Panc1 (cell line): ENCODE measurements around the gene ZNF672. TPM values are rescaled to one million over a fixed set of nuclear protein-coding genes. Genes with fewer than 3 reads are reported as not detected.
"Not testable (repeated sequence)": the region's sequence is repeated elsewhere in the genome, so short reads cannot be mapped to it uniquely, and the experiment has no call there.

ENCODE experiments used
- ATAC-seq: fragments of 200-7000 bp; cut with Tn5 transposase; 2 replicates; pipeline ENCODE4 v1.9.1; 2020; ENCODE audit warnings: mild to moderate bottlenecking, moderate library complexity
- BruUV-seq: library from RNA; stranded (reverse); fragments of 400-500 nt; replicated peaks from 2 replicates; lab custom pipeline; 2021; lab: Mats Ljungman, UMichigan
- CTCF ChIA-PET: fragments of 300-600 bp; sonication (Branson Sonifier 250); formaldehyde crosslinking; loops from one replicate; lab custom pipeline; 2022; ENCODE audit warnings: antibody characterized with exemption; lab: Charles Lee
- POLR2A ChIA-PET: fragments of 300-600 bp; sonication (Branson Sonifier 250); formaldehyde crosslinking; loops from one replicate; lab custom pipeline; 2022; ENCODE audit warnings: antibody characterized with exemption; lab: Charles Lee
- DNase-seq: peaks from one replicate; pipeline ENCODE4 v3.0.0-alpha.2; 2010; ENCODE audit warnings: low read depth, low spot score
- H3K27ac ChIP-seq: 2 replicates; pipeline ENCODE4 v1.5.1; 2011; ENCODE audit warnings: mild to moderate bottlenecking, low read length, inconsistent platforms
- H3K27me3 ChIP-seq: fragments of 200-500 bp; sonication (Bioruptor generic); 2 replicates; pipeline ENCODE4 v1.6.0; 2014; ENCODE audit warnings: low read length, inconsistent platforms; ENCODE audit not compliant: control insufficient read depth, insufficient read depth
- H3K36me3 ChIP-seq: fragments of 200-500 bp; sonication (Bioruptor generic); 2 replicates; pipeline ENCODE4 v1.5.1; 2014; ENCODE audit warnings: inconsistent platforms, mild to moderate bottlenecking, low read length, moderate library complexity; ENCODE audit not compliant: control insufficient read depth, insufficient read depth
- H3K4me1 ChIP-seq: 2 replicates; pipeline ENCODE4 v1.5.1; 2011; ENCODE audit warnings: inconsistent platforms, mild to moderate bottlenecking, low read length, moderate library complexity; ENCODE audit not compliant: control insufficient read depth, insufficient read depth
- H3K4me3 ChIP-seq, 2 experiments: 2 replicates each; pipeline ENCODE4 v1.5.1; 2011 to 2012; ENCODE audit warnings: low read depth in 2 of 2, low read length in 2 of 2, mild to moderate bottlenecking in 2 of 2, inconsistent platforms in 1 of 2, moderate library complexity in 1 of 2
- H3K9me3 ChIP-seq: fragments of 200-500 bp; sonication (Bioruptor generic); 2 replicates; pipeline ENCODE4 v1.5.1; 2014; ENCODE audit warnings: low read depth, mild to moderate bottlenecking, inconsistent platforms, low read length, moderate library complexity; ENCODE audit not compliant: control insufficient read depth, insufficient read depth
- POLR2AphosphoS5 ChIP-seq: IDR thresholded peaks from 2 replicates; pipeline ENCODE4 v1.6.1; 2012; ENCODE audit warnings: mild to moderate bottlenecking, low read depth, low read length, moderate library complexity
- SIN3A ChIP-seq: IDR thresholded peaks from 2 replicates; pipeline ENCODE4 v1.6.1; 2012; ENCODE audit warnings: low read depth, mild to moderate bottlenecking, low read length, moderate library complexity, borderline replicate concordance; ENCODE audit not compliant: insufficient read depth
- TCF7L2 ChIP-seq: IDR thresholded peaks from 2 replicates; pipeline ENCODE4 v1.6.1; 2011; ENCODE audit warnings: mild to moderate bottlenecking, low read depth, low read length, inconsistent platforms
- in situ Hi-C: cut with HindIII; loops from 2 replicates; pipeline ENCODE4 v1.10.0; 2016; ENCODE audit warnings: low sequenced_read_pairs, low pct_unique_long_range_greater_than_20kb
- intact Hi-C: fragments of 100-400 bp; cut with micrococcal nuclease; formaldehyde crosslinking; loops from one replicate; pipeline ENCODE4 v1.10.0; 2022; ENCODE audit not compliant: unreplicated experiment
- total RNA-seq: library from RNA; stranded (reverse); gene quantifications from one replicate; pipeline ENCODE4 v1.2.1, GENCODE V29; 2021; ENCODE audit not compliant: unreplicated experiment
- TF ChIP-seq, protein P1 (sequence below): fragments of 450-650 bp; IDR thresholded peaks from 2 replicates; pipeline ENCODE4 v1.5.1; 2017; ENCODE audit warnings: mild to moderate bottlenecking
- TF ChIP-seq, protein P2 (sequence below), 2 experiments: IDR thresholded peaks; 2 replicates each; pipeline ENCODE4 v1.6.1; 2011 to 2012; ENCODE audit warnings: low read depth in 2 of 2, control low read depth in 1 of 2, low read length in 1 of 2, mild to moderate bottlenecking in 1 of 2, moderate library complexity in 1 of 2; ENCODE audit not compliant: insufficient read depth in 1 of 2

The ZNF672 gene
- total RNA-seq, 1 experiment from 2014 or later: 36.2 TPM

GRCh38 chr1:248885646-248886045 lies 47.6 kb downstream of the ZNF672 start:
- CTCF ChIA-PET: no interaction called here
- no peaks in the 10 kb centered on the region for H3K4me1 ChIP-seq
- intact Hi-C loops (no loop called here), in situ Hi-C loops (no loop called here)
- DNase-seq (no peak), ATAC-seq (no peak)
- H3K27me3 ChIP-seq: peaks cover 3% of the 10 kb centered on the region; the same call in 1 of the 2 replicates
- POLR2A ChIA-PET: no interaction called here
- no peaks in the 10 kb centered on the region for H3K36me3 ChIP-seq
- TF ChIP-seq POLR2AphosphoS5: no peak
- TF ChIP-seq SIN3A: no peak
- TF ChIP-seq, protein P1, sequence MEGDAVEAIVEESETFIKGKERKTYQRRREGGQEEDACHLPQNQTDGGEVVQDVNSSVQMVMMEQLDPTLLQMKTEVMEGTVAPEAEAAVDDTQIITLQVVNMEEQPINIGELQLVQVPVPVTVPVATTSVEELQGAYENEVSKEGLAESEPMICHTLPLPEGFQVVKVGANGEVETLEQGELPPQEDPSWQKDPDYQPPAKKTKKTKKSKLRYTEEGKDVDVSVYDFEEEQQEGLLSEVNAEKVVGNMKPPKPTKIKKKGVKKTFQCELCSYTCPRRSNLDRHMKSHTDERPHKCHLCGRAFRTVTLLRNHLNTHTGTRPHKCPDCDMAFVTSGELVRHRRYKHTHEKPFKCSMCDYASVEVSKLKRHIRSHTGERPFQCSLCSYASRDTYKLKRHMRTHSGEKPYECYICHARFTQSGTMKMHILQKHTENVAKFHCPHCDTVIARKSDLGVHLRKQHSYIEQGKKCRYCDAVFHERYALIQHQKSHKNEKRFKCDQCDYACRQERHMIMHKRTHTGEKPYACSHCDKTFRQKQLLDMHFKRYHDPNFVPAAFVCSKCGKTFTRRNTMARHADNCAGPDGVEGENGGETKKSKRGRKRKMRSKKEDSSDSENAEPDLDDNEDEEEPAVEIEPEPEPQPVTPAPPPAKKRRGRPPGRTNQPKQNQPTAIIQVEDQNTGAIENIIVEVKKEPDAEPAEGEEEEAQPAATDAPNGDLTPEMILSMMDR: no peak
- TF ChIP-seq, protein P2, sequence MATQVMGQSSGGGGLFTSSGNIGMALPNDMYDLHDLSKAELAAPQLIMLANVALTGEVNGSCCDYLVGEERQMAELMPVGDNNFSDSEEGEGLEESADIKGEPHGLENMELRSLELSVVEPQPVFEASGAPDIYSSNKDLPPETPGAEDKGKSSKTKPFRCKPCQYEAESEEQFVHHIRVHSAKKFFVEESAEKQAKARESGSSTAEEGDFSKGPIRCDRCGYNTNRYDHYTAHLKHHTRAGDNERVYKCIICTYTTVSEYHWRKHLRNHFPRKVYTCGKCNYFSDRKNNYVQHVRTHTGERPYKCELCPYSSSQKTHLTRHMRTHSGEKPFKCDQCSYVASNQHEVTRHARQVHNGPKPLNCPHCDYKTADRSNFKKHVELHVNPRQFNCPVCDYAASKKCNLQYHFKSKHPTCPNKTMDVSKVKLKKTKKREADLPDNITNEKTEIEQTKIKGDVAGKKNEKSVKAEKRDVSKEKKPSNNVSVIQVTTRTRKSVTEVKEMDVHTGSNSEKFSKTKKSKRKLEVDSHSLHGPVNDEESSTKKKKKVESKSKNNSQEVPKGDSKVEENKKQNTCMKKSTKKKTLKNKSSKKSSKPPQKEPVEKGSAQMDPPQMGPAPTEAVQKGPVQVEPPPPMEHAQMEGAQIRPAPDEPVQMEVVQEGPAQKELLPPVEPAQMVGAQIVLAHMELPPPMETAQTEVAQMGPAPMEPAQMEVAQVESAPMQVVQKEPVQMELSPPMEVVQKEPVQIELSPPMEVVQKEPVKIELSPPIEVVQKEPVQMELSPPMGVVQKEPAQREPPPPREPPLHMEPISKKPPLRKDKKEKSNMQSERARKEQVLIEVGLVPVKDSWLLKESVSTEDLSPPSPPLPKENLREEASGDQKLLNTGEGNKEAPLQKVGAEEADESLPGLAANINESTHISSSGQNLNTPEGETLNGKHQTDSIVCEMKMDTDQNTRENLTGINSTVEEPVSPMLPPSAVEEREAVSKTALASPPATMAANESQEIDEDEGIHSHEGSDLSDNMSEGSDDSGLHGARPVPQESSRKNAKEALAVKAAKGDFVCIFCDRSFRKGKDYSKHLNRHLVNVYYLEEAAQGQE (IDR thresholded peaks at IDR 0.05; ENCODE audit: insufficient read depth in 1 of 2, low read depth in 2 of 2, low read length in 1 of 2): no peak
- no peak for TF ChIP-seq TCF7L2
- no TSS peak for BruUV-seq
- H3K27ac ChIP-seq: no peak overlapping the region
- no peaks in the 10 kb centered on the region for H3K9me3 ChIP-seq
- no peak overlapping the region for H3K4me3 ChIP-seq

DNA sequence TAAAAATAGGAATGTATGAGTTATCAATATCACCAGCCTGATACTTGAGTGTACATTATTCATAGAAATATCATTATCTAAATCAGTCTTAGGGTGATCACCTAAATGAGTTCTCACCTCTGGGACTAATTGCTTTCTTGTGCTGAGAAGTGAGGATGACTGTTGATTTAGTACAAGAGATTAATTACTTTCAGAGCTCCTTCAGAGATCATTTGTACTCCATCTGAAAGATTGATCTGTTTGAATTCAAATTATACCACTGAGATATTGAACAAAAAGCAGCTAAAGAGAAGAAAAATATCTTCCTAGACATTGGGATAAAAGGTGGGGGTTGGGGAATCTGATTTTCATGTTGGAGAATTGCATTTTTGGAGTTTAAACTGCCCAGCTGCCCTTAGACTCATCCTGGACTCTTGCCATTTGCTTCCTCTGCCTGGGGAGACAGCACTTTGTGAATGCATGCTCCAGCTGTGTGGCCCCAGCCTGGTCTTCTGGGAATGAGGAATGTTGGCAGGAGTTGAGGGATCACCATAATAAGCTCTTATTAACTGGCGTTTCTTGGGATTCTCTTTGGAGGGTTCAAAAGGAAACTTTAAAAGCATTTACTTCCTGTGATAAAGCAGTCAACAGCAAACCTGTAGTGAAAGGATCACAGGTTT lies 48.3 kb downstream of the ZNF672 start:
- Histone ChIP-seq H3K27me3 (no peaks in the 10 kb centered on the region), H3K36me3 (no peaks in the 10 kb centered on the region), H3K9me3 (no peaks in the 10 kb centered on the region), H3K27ac (no peak overlapping the region), H3K4me1 (no peaks in the 10 kb centered on the region), H3K4me3 (no peak overlapping the region)
- no TSS peak for BruUV-seq
- DNase-seq: no peak
- in situ Hi-C loops (no loop called here), intact Hi-C loops (no loop called here)
- TF ChIP-seq SIN3A (no peak), TCF7L2 (no peak), POLR2AphosphoS5 (no peak)
- TF ChIP-seq, protein P1: no peak
- TF ChIP-seq, protein P2 (IDR thresholded peaks at IDR 0.05; ENCODE audit: insufficient read depth in 1 of 2, low read depth in 2 of 2, low read length in 1 of 2): no peak
- CTCF ChIA-PET: interaction anchor here (0.6 kb wide), 1 partner anchor 20 kb away, joined by 4 read pairs; no protein-coding TSS in a partner anchor
- POLR2A ChIA-PET: interaction anchor here (0.9 kb wide), 1 partner anchor 12 kb away, joined by 3 read pairs; no protein-coding TSS in a partner anchor
- no peak for ATAC-seq

- H3K4me3 ChIP-seq, H3K4me1 ChIP-seq, BruUV-seq, ATAC-seq, H3K36me3 ChIP-seq, CTCF ChIA-PET, H3K27ac ChIP-seq, H3K9me3 ChIP-seq, DNase-seq, in situ Hi-C loops, intact Hi-C loops, POLR2A ChIA-PET, H3K27me3 ChIP-seq: not testable (repeated sequence)
These were observed 51.9 kb downstream of the ZNF672 start for GRCh38 chr1:248889914-248890243.
